MG63 (cell line): ENCODE measurements around the gene NDFIP1. TPM values are rescaled to one million over a fixed set of nuclear protein-coding genes. Genes with fewer than 3 reads are reported as not detected.
"Not testable (repeated sequence)": the region's sequence is repeated elsewhere in the genome, so short reads cannot be mapped to it uniquely, and the experiment has no call there.

Experiments used
- DNase-seq: peaks from one replicate; pipeline ENCODE4 v3.0.0-alpha.2; 2020
- H3K27me3 ChIP-seq: fragments of 250-450 bp; sonication (Bioruptor Pico); 2 replicates; pipeline ENCODE4 v1.5.1; 2020; ENCODE audit warnings: mild to moderate bottlenecking, moderate library complexity
- H3K36me3 ChIP-seq: fragments of 250-450 bp; sonication (Bioruptor Pico); 2 replicates; pipeline ENCODE4 v1.5.1; 2020; ENCODE audit warnings: mild to moderate bottlenecking, moderate library complexity
- H3K4me3 ChIP-seq: fragments of 250-450 bp; sonication (Bioruptor Pico); 2 replicates; pipeline ENCODE4 v1.5.1; 2020; ENCODE audit warnings: mild to moderate bottlenecking, moderate library complexity
- H3K9me3 ChIP-seq: fragments of 250-450 bp; sonication (Bioruptor Pico); 2 replicates; pipeline ENCODE4 v1.5.1; 2020; ENCODE audit warnings: mild to moderate bottlenecking, moderate library complexity
- total RNA-seq: library from RNA; depleted of rRNA; stranded (reverse); fragments of >200 nt; shearing (Covaris generic); gene quantifications from 2 replicates; pipeline ENCODE4 v1.2.3, GENCODE V29; 2014; ENCODE audit warnings: low replicate concordance

NDFIP1 gene
- total RNA-seq, 1 experiment from 2014 or later: 113 TPM

DNA sequence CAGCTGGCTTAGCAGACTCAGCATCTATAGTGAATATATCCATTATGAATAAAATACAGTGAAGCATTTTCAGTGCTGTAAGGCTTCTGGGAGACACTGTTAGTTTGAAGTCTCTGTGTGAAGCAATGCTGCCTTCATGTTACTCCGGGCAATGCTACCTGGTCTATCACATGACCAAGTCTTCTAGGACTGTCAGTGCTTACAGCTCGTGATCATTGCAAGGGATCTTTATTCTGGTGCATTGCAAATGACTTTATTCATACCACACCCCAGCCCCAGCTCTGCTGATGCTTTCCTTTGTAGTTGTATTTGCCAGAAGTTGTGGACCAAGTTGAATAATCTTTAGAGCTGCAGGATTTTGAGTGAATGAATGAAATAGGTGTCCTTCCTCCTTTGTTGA lies 21.9 kb upstream of the NDFIP1 start:
- no peaks in the 10 kb centered on the region; the same call in 1 of the 2 replicates for H3K27me3 ChIP-seq
- H3K4me3 ChIP-seq: no peak overlapping the region
- DNase-seq: no peak
- H3K9me3 ChIP-seq: no peaks in the 10 kb centered on the region
- no peaks in the 10 kb centered on the region for H3K36me3 ChIP-seq

DNA sequence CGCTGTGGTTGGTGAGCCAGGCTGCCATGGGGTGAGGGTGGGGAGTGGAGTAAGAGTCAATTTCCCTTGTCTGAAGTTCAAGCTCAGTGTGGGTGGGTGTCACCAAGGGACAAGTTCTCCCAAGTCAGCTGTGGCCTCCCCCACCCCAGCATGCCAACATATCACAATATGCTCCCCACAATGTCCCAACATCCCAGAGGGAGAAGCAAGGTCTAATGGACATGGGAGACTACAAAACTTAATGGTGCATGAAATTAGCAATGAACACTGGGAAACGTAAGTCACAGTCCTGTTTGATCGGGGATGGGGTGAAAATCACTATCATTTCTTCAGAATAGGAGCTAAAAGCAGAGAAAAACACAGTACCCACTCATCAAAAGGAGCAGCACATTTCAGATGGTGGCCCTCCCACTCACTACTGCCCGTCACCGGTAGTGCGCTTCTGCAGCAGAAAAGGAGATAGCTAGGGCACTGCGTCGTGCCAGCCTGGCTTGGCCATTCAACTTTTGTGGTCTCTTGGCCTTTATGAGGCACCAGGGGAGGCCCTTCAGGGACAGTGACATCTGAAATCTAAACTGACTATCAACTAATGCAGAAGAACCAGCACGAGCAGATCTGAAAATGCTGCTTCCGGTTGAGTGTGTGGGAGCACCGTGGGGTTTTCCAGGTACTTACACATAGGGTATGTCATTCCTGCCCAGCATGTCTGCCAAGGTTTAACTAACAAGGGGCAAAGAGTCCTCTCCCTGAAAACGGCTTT lies 20.5 kb upstream of the NDFIP1 start:
- H3K4me3 ChIP-seq: no peak overlapping the region
- no peaks in the 10 kb centered on the region for H3K9me3 ChIP-seq
- no peaks in the 10 kb centered on the region for H3K36me3 ChIP-seq
- no peaks in the 10 kb centered on the region for H3K27me3 ChIP-seq
- no peak for DNase-seq

DNA sequence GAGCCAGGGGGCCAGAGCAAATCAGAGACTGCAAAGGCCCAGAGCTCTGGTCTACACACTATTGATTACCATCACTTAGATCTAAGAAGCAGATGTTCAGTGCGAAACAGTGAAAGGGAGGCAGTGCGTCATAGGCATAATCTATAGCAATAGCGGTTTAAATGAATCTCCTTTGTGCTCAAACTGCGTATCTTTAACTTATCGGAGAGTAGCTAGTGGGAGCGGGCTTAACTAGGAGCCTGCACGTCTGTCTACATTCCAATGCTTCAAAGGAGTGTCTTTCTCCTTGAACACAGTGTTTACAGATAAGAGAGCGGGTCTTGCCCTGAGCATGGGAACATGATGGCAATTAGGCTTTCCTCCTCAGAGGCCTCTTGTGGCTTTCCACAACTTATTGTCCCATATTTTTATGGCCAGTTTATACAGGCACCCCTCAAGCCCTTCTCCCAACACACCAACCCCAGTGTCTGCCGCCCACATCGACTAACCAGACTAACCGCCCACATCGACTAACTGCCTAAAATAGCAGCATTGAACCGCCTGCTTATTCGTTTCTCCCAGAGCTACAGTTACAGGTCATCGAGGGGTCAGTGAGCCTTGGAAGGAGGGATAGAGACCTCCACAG lies 19.6 kb upstream of the NDFIP1 start:
- DNase-seq, H3K36me3 ChIP-seq, H3K27me3 ChIP-seq, H3K9me3 ChIP-seq, H3K4me3 ChIP-seq: not testable (repeated sequence)

- H3K27me3 ChIP-seq: no peaks in the 10 kb centered on the region
- no peaks in the 10 kb centered on the region for H3K9me3 ChIP-seq
- no peak overlapping the region for H3K4me3 ChIP-seq
- H3K36me3 ChIP-seq: no peaks in the 10 kb centered on the region
- DNase-seq: no peak
These were observed 17.6 kb upstream of the NDFIP1 start for GRCh38 chr5:142091012-142091411.

DNA sequence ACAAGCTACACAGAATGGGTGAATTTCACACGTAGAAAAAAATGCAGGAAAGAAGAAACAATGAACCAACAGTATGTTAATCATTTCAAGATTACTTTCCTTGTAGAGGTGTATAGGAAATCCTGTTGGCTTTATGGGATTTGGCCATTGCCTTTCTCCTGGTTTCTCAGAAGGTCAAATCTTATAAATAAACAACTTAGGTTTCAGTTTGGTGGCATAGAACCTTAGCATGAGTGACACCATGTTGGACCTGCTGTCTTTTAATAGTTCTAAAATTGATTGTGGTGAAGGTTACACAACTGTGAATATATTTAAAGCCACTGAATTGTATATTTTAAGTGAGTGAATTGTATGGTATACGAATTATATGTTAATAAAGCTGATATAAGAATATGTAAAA lies 16.7 kb upstream of the NDFIP1 start:
- Histone ChIP-seq H3K36me3 (no peaks in the 10 kb centered on the region), H3K27me3 (no peaks in the 10 kb centered on the region), H3K4me3 (no peak overlapping the region), H3K9me3 (no peaks in the 10 kb centered on the region)
- DNase-seq: no peak

DNA sequence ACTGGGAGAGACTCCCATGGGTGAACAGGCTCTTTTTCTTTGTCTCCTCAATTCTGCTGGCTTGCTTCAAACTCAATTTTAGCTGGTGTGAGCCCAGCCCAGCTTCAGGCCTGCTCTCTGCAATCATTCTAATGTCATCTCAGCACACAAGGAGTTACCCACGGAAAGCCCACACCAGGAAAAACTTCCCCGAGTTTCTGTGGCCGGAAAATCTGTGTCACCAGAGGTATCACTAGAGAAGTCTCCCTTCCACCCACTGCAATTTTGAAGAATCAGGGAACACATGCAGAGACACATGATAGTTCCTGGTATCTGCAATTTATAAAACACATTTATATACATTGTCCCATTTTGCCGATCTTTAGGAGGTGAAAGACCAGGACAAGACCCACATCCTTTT lies 13.5 kb upstream of the NDFIP1 start:
- Histone ChIP-seq H3K36me3 (no peaks in the 10 kb centered on the region), H3K9me3 (no peaks in the 10 kb centered on the region), H3K27me3 (no peaks in the 10 kb centered on the region), H3K4me3 (no peak overlapping the region)
- no peak for DNase-seq

- H3K27me3 ChIP-seq: no peaks in the 10 kb centered on the region
- no peak overlapping the region for H3K4me3 ChIP-seq
- no peak for DNase-seq
- H3K36me3 ChIP-seq: no peaks in the 10 kb centered on the region
- no peaks in the 10 kb centered on the region for H3K9me3 ChIP-seq
These were observed 12.8 kb upstream of the NDFIP1 start for GRCh38 chr5:142095651-142096330.

DNA sequence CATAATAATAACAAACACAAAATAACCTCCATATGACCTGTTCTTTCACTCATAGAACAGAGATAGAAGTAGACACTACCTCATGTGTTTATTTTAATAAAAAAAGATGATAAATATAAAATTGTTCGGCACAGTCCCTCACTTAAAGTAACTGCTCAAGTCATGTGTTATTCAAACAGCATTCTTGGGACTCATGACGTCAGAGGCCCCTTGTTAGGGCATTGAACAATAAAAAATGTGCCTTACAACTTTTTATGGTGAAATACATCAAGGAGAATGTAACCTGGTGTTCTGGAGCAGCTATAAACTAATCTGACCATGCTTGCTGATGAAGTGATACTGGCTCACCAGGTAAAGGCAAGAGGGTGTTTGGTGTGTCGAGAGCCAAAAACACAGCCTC lies 12.2 kb upstream of the NDFIP1 start:
- H3K9me3 ChIP-seq: no peaks in the 10 kb centered on the region
- no peak overlapping the region for H3K4me3 ChIP-seq
- no peak for DNase-seq
- no peaks in the 10 kb centered on the region for H3K36me3 ChIP-seq
- no peaks in the 10 kb centered on the region for H3K27me3 ChIP-seq

GRCh38 chr5:142097681-142098080 lies 10.9 kb upstream of the NDFIP1 start:
- DNase-seq: no peak

DNA sequence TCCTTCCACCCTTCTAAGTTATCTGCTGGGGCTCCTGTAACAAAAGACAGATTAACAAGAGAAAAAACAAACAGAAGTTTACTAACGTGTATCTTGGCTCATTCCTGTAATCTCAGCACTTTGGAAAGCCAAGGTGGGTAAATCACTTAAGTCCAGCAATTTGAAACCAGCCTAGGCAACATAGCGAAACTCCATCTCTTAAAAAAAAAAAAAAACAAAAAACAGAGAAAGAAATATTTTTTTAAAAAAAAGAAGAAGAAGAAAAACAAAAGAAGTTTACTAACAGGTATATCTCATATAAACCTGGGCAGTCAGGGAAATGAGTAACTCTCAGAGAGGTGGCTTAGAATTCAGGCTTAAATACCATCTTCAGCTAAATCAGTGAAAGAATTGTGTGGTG lies 10.3 kb upstream of the NDFIP1 start:
- no peak for DNase-seq
- no peak overlapping the region for H3K4me3 ChIP-seq
- H3K36me3 ChIP-seq: no peaks in the 10 kb centered on the region
- H3K27me3 ChIP-seq: no peaks in the 10 kb centered on the region
- H3K9me3 ChIP-seq: no peaks in the 10 kb centered on the region

More at GRCh38 chr5:142097681-142098080, 10.9 kb upstream of the NDFIP1 start:
- Histone ChIP-seq H3K36me3 (no peaks in the 10 kb centered on the region), H3K4me3 (no peak overlapping the region), H3K9me3 (no peaks in the 10 kb centered on the region), H3K27me3 (no peaks in the 10 kb centered on the region)

- Histone ChIP-seq H3K27me3 (no peaks in the 10 kb centered on the region), H3K36me3 (no peaks in the 10 kb centered on the region), H3K9me3 (no peaks in the 10 kb centered on the region), H3K4me3 (no peak overlapping the region)
- DNase-seq: no peak
These were observed 9.6 kb upstream of the NDFIP1 start for GRCh38 chr5:142098931-142099330.

GRCh38 chr5:142100307-142100706 lies 8.3 kb upstream of the NDFIP1 start:
- Histone ChIP-seq H3K9me3 (no peaks in the 10 kb centered on the region), H3K4me3 (no peak overlapping the region), H3K27me3 (no peaks in the 10 kb centered on the region), H3K36me3 (no peaks in the 10 kb centered on the region)
- peak; percentile 89 for DNase-seq

- no peak overlapping the region for H3K4me3 ChIP-seq
- H3K36me3 ChIP-seq: no peaks in the 10 kb centered on the region
- H3K9me3 ChIP-seq: no peaks in the 10 kb centered on the region
- H3K27me3 ChIP-seq: no peaks in the 10 kb centered on the region
- no peak for DNase-seq
These were observed 5.4 kb upstream of the NDFIP1 start for GRCh38 chr5:142102980-142103740.

GRCh38 chr5:142104491-142104890 lies 4.1 kb upstream of the NDFIP1 start:
- DNase-seq: no peak
- Histone ChIP-seq H3K36me3 (peaks cover 3% of the 10 kb centered on the region; the same call in 1 of the 2 replicates), H3K9me3 (no peaks in the 10 kb centered on the region), H3K4me3 (no peak overlapping the region), H3K27me3 (no peaks in the 10 kb centered on the region)

DNA sequence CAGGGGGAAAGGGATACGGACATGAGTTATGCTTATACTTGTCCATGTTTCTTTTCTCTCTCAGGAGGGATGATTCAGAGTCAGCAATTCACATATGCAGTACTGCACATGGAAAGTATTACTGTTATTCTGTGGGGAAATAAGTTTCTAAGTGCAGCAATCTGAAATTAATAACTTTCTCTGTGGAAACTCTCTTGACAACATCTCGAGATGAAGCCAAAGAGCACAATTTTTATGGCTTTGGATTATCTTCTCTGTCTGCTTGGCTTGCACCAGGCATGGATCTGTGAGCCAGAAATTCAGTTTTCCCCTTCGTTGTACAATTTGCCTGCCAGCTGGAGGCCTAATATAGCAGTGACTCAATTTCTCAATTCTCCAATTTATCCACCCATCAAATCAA lies 2.5 kb upstream of the NDFIP1 start:
- peaks cover 7% of the 10 kb centered on the region for H3K36me3 ChIP-seq
- no peaks in the 10 kb centered on the region for H3K27me3 ChIP-seq
- peak; percentile 58 for DNase-seq
- no peak overlapping the region for H3K4me3 ChIP-seq
- no peaks in the 10 kb centered on the region for H3K9me3 ChIP-seq

GRCh38 chr5:142107036-142107735 lies 1.4 kb upstream of the NDFIP1 start:
- H3K36me3 ChIP-seq: peaks cover 13% of the 10 kb centered on the region
- H3K9me3 ChIP-seq: no peaks in the 10 kb centered on the region
- H3K4me3 ChIP-seq: no peak overlapping the region
- no peaks in the 10 kb centered on the region for H3K27me3 ChIP-seq
- no peak for DNase-seq
